ENCODE data around the gene C17orf67. TPM values are rescaled to one million over a fixed set of nuclear protein-coding genes. Genes with fewer than 3 reads are reported as not detected.

C17orf67 gene
- total RNA-seq, 1 donor from 2014 or later = 2.0 TPM

- no peak for DNase-seq (ENCODE audit: low spot score)
Observed at GRCh38 chr17:56833057-56833808, 487 bp downstream of the C17orf67 start.

DNA sequence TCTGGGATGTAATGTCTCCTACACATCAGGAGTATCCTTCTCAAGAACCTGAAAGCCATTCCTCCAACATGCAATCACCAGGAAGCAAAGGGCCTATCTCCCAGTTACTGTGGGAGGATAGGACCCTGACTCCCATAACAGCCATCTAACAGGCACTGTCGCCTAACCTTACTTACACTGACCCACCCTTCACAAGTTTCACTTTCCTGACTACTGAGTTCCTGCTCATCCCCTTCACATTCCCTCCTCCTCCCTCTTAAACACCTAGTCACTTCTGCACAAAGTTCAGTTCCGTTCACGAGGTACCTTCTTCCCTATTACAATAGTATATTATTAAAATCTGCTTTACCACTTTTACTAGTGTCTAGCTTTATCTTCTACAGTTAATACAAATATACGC lies 1.3 kb downstream of the C17orf67 start:
- DNase-seq (ENCODE audit: low spot score) = no peak

DNA sequence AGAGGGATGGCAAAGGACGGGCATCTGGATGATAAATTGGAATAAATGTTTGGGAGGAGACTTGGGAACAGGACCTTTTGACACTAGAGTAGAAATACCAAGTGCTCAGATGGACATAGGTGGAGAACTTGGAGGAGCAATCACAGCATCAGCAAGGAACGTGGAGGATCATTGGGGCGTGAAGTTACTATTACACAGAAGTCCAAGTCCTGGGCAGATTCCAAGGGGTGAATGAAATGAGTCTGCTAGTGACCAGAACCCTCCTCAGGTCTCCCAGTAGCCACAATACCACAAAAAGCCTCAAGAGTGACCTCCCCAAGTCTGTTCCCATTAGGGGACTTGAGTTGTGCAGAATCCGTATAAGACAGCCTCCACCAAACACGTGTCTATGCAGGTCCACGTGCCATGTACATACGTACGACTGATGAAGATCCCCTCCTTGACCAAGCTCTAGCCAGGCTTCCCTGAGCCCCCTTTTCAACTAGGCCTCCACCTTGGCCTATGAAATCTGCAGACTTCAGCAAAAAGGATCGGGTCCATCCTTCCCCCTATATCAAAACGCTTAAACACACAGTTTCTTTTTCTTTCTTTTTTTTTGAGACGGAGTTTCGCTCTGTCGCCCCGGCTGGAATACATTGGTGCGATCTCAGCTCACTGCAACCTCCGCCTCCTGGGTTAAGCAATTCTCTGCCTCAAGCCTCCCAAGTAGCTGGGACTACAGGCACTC lies 2.2 kb downstream of the C17orf67 start:
- no peak for DNase-seq (ENCODE audit: low spot score)

- no peak for DNase-seq (ENCODE audit: low spot score)
Observed at GRCh38 chr17:56830726-56831368, 2.9 kb downstream of the C17orf67 start.

DNA sequence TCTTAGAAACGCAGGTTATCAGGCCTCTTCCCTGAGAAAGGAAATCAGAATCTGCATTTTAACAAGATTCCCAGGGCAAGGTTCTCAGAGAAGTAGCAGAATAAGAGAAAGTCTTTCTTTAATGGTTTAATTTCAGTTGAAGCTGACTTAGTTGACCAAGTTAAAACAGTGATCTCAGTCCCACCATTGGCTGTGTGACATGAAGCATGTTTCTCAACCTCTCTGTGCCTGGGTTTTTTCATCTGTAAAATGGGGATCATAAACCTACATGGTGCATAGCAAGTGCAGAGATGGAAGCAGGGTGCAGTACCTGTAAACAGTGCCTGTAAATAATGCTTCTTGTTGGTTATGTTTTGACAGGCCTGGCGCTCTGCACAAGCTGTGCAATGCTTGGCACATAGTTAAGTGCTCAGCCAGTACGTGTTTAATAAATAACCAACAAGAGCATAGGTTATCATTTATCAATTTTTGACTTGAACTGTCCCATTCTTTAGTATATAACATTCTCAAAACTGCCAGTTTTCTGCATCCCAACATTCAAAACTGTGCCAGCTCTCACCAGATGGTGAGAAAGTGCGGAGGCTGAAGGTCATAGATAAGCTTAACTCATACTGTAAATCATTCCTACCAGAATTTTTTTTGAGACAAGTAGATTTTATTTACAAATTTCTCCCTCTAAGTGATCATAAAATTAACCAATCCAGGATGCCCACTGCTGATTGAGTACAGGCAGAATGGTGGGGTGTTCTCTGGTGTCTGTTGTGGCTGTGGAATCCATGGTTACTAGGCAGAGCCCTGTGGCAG lies 6.9 kb downstream of the C17orf67 start:
- DNase-seq (ENCODE audit: low spot score) = no peak

GRCh38 chr17:56824503-56824902 lies 9.2 kb downstream of the C17orf67 start:
- DNase-seq (ENCODE audit: low spot score) = no peak

GRCh38 chr17:56823848-56824247 lies 9.9 kb downstream of the C17orf67 start:
- no peak for DNase-seq (ENCODE audit: low spot score)

GRCh38 chr17:56822725-56823124 lies 11.0 kb downstream of the C17orf67 start:
- DNase-seq (ENCODE audit: low spot score) = no peak

GRCh38 chr17:56821847-56822534 lies 11.7 kb downstream of the C17orf67 start:
- DNase-seq (ENCODE audit: low spot score) = no peak

DNA sequence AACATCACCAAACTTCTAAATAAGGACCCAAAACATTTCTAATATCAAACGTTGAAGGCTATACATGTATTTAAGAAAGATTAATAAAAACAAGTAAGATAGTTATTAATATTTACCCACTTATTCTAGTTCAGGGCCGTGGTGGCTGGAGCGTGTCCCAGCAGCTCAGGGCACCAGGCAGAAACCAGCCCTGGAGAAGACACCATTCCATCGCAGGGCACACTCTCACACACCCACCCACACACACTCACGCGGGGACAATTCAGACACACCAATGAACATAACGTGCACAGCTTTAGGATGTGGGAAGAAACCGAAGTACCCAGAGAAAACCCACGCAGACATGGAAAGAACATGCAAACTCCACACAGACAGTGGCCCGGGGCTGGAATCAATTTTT lies 13.5 kb downstream of the C17orf67 start:
- no peak for DNase-seq (ENCODE audit: low spot score)

DNA sequence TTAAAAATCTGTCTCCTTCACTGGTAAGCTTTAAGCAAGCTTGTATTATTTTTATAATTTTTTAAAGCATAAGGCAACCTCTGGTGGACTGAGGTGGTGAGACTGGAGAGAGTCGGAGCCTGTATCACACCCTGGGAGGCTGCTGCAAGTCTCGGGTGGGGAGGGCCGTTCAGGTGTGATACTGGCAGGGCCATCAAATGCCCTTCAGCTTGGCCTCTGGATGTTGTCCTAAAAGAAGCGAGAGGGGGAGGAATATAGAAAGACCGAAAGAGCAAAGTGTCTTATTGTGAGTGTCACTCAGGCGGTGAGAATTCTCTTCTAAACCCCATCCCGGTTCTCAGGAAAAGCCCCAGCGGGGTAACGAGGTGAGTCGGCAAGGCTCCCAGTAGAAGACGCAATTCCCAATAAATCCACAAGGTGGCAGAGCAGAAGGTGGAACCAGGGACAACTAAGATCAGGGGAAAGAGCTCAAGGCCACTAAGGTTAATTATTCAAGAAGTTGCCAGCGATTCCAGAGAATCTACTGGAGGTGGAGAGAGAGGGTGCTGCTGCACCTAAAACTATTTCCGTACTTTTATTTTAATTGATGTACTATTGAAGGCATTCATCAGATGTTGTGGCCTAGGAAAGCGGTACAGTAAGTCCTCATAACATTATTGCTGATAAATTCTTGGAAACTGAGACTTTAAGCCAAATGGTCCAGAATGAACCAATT lies 14.1 kb downstream of the C17orf67 start:
- DNase-seq (ENCODE audit: low spot score) = no peak

DNA sequence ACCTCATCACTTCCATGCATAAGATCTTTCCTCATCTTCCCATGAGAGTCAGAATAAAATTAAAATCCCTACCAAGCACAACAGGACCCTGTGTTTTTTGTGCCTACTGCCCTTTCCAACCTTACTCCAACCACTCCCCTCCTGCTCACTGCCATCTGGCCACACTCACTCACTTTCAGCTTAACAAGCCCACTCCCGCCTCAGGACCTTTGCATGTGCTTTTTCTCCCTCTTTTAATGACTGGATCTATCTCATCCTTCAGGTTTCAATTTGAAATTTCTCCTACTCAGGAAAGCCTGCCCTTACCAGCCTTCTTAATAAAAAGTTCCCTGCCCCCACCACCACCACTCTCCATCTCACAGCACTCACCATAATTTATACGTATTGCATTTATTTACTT lies 14.7 kb downstream of the C17orf67 start:
- DNase-seq (ENCODE audit: low spot score) = no peak

- DNase-seq (ENCODE audit: low spot score) = no peak
Observed at GRCh38 chr17:56817066-56817465, 16.7 kb downstream of the C17orf67 start.

- DNase-seq (ENCODE audit: low spot score) = no peak
Observed at GRCh38 chr17:56815711-56816110, 18.0 kb downstream of the C17orf67 start.

GRCh38 chr17:56812901-56813388 lies 20.8 kb downstream of the C17orf67 start:
- no peak for DNase-seq (ENCODE audit: low spot score)

GRCh38 chr17:56810891-56811775 lies 22.6 kb downstream of the C17orf67 start:
- no peak for DNase-seq (ENCODE audit: low spot score)

DNA sequence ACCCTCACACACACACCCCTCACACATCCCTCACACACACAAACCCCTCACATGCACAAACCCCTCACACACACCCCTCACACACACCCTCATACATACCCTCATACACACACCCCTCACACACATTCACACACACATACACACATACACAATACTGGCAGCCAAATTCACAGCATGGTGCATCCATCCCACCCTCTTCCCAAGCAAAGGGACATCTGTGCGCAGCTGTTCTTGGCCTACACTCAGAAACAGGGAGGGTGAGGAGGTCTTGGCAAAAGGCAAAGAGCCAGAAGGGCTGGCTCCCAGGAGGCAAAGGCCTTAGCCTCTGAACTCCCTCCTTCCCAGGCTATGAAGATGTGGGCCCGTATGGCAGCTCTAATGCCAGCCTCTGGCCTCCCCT lies 23.4 kb downstream of the C17orf67 start:
- no peak for DNase-seq (ENCODE audit: low spot score)

DNA sequence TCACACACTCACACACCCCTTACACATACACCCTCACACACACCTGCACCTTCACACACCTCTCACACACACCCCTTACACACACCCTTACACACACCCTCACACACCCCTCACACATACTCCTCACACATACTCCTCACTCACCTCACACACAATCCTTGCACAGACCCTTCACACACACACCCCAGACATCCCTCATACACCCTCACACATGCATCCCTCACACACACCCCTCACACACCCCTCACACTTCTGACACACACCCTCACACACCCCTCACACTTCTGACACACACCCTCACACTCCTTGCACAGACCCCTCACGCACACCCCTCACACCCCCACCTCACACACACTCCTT lies 23.9 kb downstream of the C17orf67 start:
- DNase-seq (ENCODE audit: low spot score) = no peak

Data from mesenteric fat pad (tissue), 1 donor.